HG03439 (cell line): ENCODE measurements around the gene SLC25A22.

Experiments used
- ATAC-seq: cut with Tn5 transposase; IDR thresholded peaks from one replicate; pipeline ENCODE4 v1.9.1; 2021; ENCODE audit warnings: mild to moderate bottlenecking, moderate library complexity; ENCODE audit not compliant: unreplicated experiment

Gene SLC25A22

GRCh38 chr11:804599-804964 lies 6.5 kb upstream of the SLC25A22 start:
- ATAC-seq: no peak

- no peak for ATAC-seq
These were observed 5.9 kb upstream of the SLC25A22 start for GRCh38 chr11:803770-804598.

- ATAC-seq: no peak
These were observed 5.3 kb upstream of the SLC25A22 start for GRCh38 chr11:803467-803742.

- ATAC-seq: no peak
These were observed 4.8 kb upstream of the SLC25A22 start for GRCh38 chr11:802693-803466.

GRCh38 chr11:802018-802617 lies 4.0 kb upstream of the SLC25A22 start:
- ATAC-seq: no peak

GRCh38 chr11:801097-801780 lies 3.2 kb upstream of the SLC25A22 start:
- ATAC-seq: no peak

GRCh38 chr11:800473-800872 lies 2.4 kb upstream of the SLC25A22 start:
- ATAC-seq: no peak

- no peak for ATAC-seq
These were observed 1.7 kb upstream of the SLC25A22 start for GRCh38 chr11:799641-800316.

- peak; percentile 38 for ATAC-seq
These were observed 587 bp downstream of the SLC25A22 start for GRCh38 chr11:797296-798092.

GRCh38 chr11:796565-797295 lies 1.4 kb downstream of the SLC25A22 start:
- no peak for ATAC-seq

GRCh38 chr11:795634-796564 lies 2.2 kb downstream of the SLC25A22 start:
- no peak for ATAC-seq

GRCh38 chr11:794766-795633 lies 3.1 kb downstream of the SLC25A22 start:
- ATAC-seq: no peak

GRCh38 chr11:794013-794765 lies 3.9 kb downstream of the SLC25A22 start:
- no peak for ATAC-seq

GRCh38 chr11:793556-793955 lies 4.5 kb downstream of the SLC25A22 start:
- ATAC-seq: no peak

- no peak for ATAC-seq
These were observed 5.2 kb downstream of the SLC25A22 start for GRCh38 chr11:792873-793272.

- no peak for ATAC-seq
These were observed 5.6 kb downstream of the SLC25A22 start for GRCh38 chr11:792535-792821.
